Measurements from ENCODE around the gene FAM216B.
"Not testable (repeated sequence)": the region's sequence is repeated elsewhere in the genome, so short reads cannot be mapped to it uniquely, and the experiment has no call there.

Gene FAM216B

GRCh38 chr13:42781352-42781751 is at the start of gene FAM216B:
Gene FAM216B, plus strand, starts transcription at chr13:42781584. Its CDS starts 2,484 bp downstream, at chr13:42784068.
- DNase-seq: no peak

- no peak for DNase-seq
Observed at GRCh38 chr13:42732073-42732472, 49.3 kb upstream of the FAM216B start.

- DNase-seq: no peak
Observed at GRCh38 chr13:42733046-42733445, 48.3 kb upstream of the FAM216B start.

GRCh38 chr13:42735010-42735409 is 46.4 kb upstream of the FAM216B start:
- no peak for DNase-seq

GRCh38 chr13:42740753-42741152 is 40.6 kb upstream of the FAM216B start:
- no peak for DNase-seq

- DNase-seq: no peak
Observed at GRCh38 chr13:42741914-42742313, 39.5 kb upstream of the FAM216B start.

GRCh38 chr13:42745655-42746054 is 35.7 kb upstream of the FAM216B start:
- no peak for DNase-seq

GRCh38 chr13:42746866-42747265 is 34.5 kb upstream of the FAM216B start:
- DNase-seq: no peak

- DNase-seq: no peak
Observed at GRCh38 chr13:42747399-42747873, 33.9 kb upstream of the FAM216B start.

- no peak for DNase-seq
Observed at GRCh38 chr13:42750794-42751193, 30.6 kb upstream of the FAM216B start.

GRCh38 chr13:42751693-42752092 is 29.7 kb upstream of the FAM216B start:
- DNase-seq: no peak

GRCh38 chr13:42752731-42753130 is 28.7 kb upstream of the FAM216B start:
- no peak for DNase-seq

- DNase-seq: no peak
Observed at GRCh38 chr13:42753697-42754096, 27.7 kb upstream of the FAM216B start.

GRCh38 chr13:42754801-42755510 is 26.4 kb upstream of the FAM216B start:
- no peak for DNase-seq

GRCh38 chr13:42757678-42758420 is 23.5 kb upstream of the FAM216B start:
- DNase-seq: no peak

- no peak for DNase-seq
Observed at GRCh38 chr13:42758515-42758914, 22.9 kb upstream of the FAM216B start.

- DNase-seq: no peak
Observed at GRCh38 chr13:42760951-42761350, 20.4 kb upstream of the FAM216B start.

GRCh38 chr13:42762251-42762650 is 19.1 kb upstream of the FAM216B start:
- DNase-seq: no peak

- no peak for DNase-seq
Observed at GRCh38 chr13:42762917-42763316, 18.5 kb upstream of the FAM216B start.

GRCh38 chr13:42766016-42766415 is 15.4 kb upstream of the FAM216B start:
- no peak for DNase-seq

GRCh38 chr13:42769650-42770049 is 11.7 kb upstream of the FAM216B start:
- no peak for DNase-seq

GRCh38 chr13:42776558-42776957 is 4.8 kb upstream of the FAM216B start:
- not testable (repeated sequence) for DNase-seq

GRCh38 chr13:42777467-42777866 is 3.9 kb upstream of the FAM216B start:
- DNase-seq: no peak

- no peak for DNase-seq
Observed at GRCh38 chr13:42780044-42780443, 1.3 kb upstream of the FAM216B start.

Measured in KG1 (cell line).